WTC11 (cell line): ENCODE results near the gene SPECC1L. TPM values are rescaled to one million over a fixed set of nuclear protein-coding genes. Genes with fewer than 3 reads are reported as not detected.
"Not testable (repeated sequence)": the region's sequence is repeated elsewhere in the genome, so short reads cannot be mapped to it uniquely, and the experiment has no call there.

Source experiments
- ATAC-seq: fragments of 200-7000 bp; cut with Tn5 transposase; 2 replicates; pipeline ENCODE4 v1.10.0; 2021; ENCODE audit warnings: mild to moderate bottlenecking, moderate library complexity
- CTCF ChIA-PET: fragments of 300-600 bp; sonication (Branson Sonifier 250); formaldehyde crosslinking; loops from one replicate; lab custom pipeline; 2021; ENCODE audit warnings: antibody characterized with exemption; lab: Charles Lee
- POLR2A ChIA-PET: fragments of 350-600 bp; sonication (Branson Sonifier 250); formaldehyde crosslinking; loops from one replicate; lab custom pipeline; 2021; ENCODE audit warnings: antibody characterized with exemption; lab: Charles Lee
- DNase-seq: peaks from one replicate; pipeline ENCODE4 v3.0.0; 2021; ENCODE audit warnings: low spot score
- H3K27ac Mint-ChIP-seq: 2 replicates; pipeline ENCODE4 v1.8.0; 2021; ENCODE audit warnings: mixed read lengths
- H3K27me3 Mint-ChIP-seq: 2 replicates; pipeline ENCODE4 v1.8.0; 2021; ENCODE audit warnings: low read depth, mild to moderate bottlenecking, moderate library complexity, mixed read lengths
- H3K36me3 Mint-ChIP-seq: 2 replicates; pipeline ENCODE4 v1.8.0; 2021; ENCODE audit warnings: mixed read lengths
- H3K4me1 Mint-ChIP-seq: 2 replicates; pipeline ENCODE4 v1.8.0; 2022; ENCODE audit warnings: mixed read lengths
- H3K4me3 Mint-ChIP-seq: 2 replicates; pipeline ENCODE4 v1.8.0; 2021; ENCODE audit warnings: mild to moderate bottlenecking, moderate library complexity, mixed read lengths
- H3K9me3 Mint-ChIP-seq: 2 replicates; pipeline ENCODE4 v1.8.0; 2021; ENCODE audit warnings: mixed read lengths
- FOXK1 ChIP-seq: sonication (generic); formaldehyde crosslinking; IDR thresholded peaks from 2 replicates; pipeline ENCODE4 v1.8.0; 2022; ENCODE audit warnings: mild to moderate bottlenecking, moderate library complexity, missing genetic modification reagents
- PRDM15 ChIP-seq: sonication (generic); formaldehyde crosslinking; IDR thresholded peaks from 2 replicates; pipeline ENCODE4 v1.8.0; 2022; ENCODE audit warnings: missing genetic modification reagents
- SP1 ChIP-seq: sonication (generic); formaldehyde crosslinking; conservative IDR thresholded peaks from 2 replicates; pipeline ENCODE4 v1.8.1; 2022; ENCODE audit warnings: missing genetic modification reagents
- TCF7 ChIP-seq: sonication (generic); formaldehyde crosslinking; IDR thresholded peaks from 2 replicates; pipeline ENCODE4 v1.8.0; 2022; ENCODE audit warnings: mild to moderate bottlenecking, low read depth, missing genetic modification reagents, moderate library complexity
- TP53 ChIP-seq: sonication (generic); formaldehyde crosslinking; IDR thresholded peaks from 2 replicates; pipeline ENCODE4 v1.8.1; 2023; ENCODE audit warnings: mild to moderate bottlenecking, missing genetic modification reagents
- ZNF416 ChIP-seq: fragments of 250-450 bp; sonication (Bioruptor Pico); IDR thresholded peaks from 2 replicates; pipeline ENCODE4 v1.9.0; 2021; ENCODE audit warnings: mild to moderate bottlenecking, inconsistent platforms
- total RNA-seq: library from RNA; stranded (reverse); gene quantifications from 3 replicates; pipeline ENCODE4 v1.2.3, GENCODE V29; 2021

Gene SPECC1L
- total RNA-seq, 1 experiment from 2014 or later = 44.6 TPM

GRCh38 chr22:24247564-24248344 is 22.9 kb upstream of the SPECC1L start (continued):
- TF ChIP-seq PRDM15 (no peak), ZNF416 (CRISPR knock-in tag) (no peak), SP1 (peak; percentile 59; the same call in 1 of the 2 replicates), FOXK1 (CRISPR knock-in tag) (no peak), TP53 (CRISPR knock-in tag) (no peak), TCF7 (CRISPR knock-in tag) (no peak)

- H3K9me3 Mint-ChIP-seq, DNase-seq, H3K4me3 Mint-ChIP-seq, H3K27ac Mint-ChIP-seq, ATAC-seq, H3K27me3 Mint-ChIP-seq, H3K4me1 Mint-ChIP-seq, H3K36me3 Mint-ChIP-seq, POLR2A ChIA-PET: not testable (repeated sequence)
- CTCF ChIA-PET = interaction anchor here (2.0 kb wide), 1 partner anchor 59 kb away, joined by 62 read pairs; no protein-coding TSS in a partner anchor
Observed at GRCh38 chr22:24248611-24249010, 22.0 kb upstream of the SPECC1L start.

- ATAC-seq, H3K36me3 Mint-ChIP-seq, POLR2A ChIA-PET, H3K9me3 Mint-ChIP-seq, DNase-seq, H3K27ac Mint-ChIP-seq, H3K27me3 Mint-ChIP-seq, H3K4me1 Mint-ChIP-seq, CTCF ChIA-PET, H3K4me3 Mint-ChIP-seq: not testable (repeated sequence)
Observed at GRCh38 chr22:24249413-24249812, 21.2 kb upstream of the SPECC1L start.

GRCh38 chr22:24251286-24251685 is 19.3 kb upstream of the SPECC1L start:
- POLR2A ChIA-PET, ATAC-seq, DNase-seq, H3K27ac Mint-ChIP-seq, H3K9me3 Mint-ChIP-seq, H3K4me3 Mint-ChIP-seq, H3K4me1 Mint-ChIP-seq, H3K27me3 Mint-ChIP-seq, H3K36me3 Mint-ChIP-seq: not testable (repeated sequence)
- CTCF ChIA-PET = interaction anchor here (1.0 kb wide), 1 partner anchor 20 kb away, joined by 3 read pairs; no protein-coding TSS in a partner anchor

- H3K9me3 Mint-ChIP-seq, H3K4me1 Mint-ChIP-seq, H3K36me3 Mint-ChIP-seq, ATAC-seq, CTCF ChIA-PET, H3K4me3 Mint-ChIP-seq, DNase-seq, H3K27ac Mint-ChIP-seq, H3K27me3 Mint-ChIP-seq, POLR2A ChIA-PET: not testable (repeated sequence)
Observed at GRCh38 chr22:24253126-24253525, 17.5 kb upstream of the SPECC1L start.

- DNase-seq, H3K4me1 Mint-ChIP-seq, ATAC-seq, H3K27me3 Mint-ChIP-seq, H3K9me3 Mint-ChIP-seq, H3K27ac Mint-ChIP-seq, H3K36me3 Mint-ChIP-seq, H3K4me3 Mint-ChIP-seq, POLR2A ChIA-PET: not testable (repeated sequence)
- CTCF ChIA-PET = interaction anchor here (1.6 kb wide), 1 partner anchor 14 kb away, joined by 3 read pairs; no protein-coding TSS in a partner anchor
Observed at GRCh38 chr22:24256136-24256535, 14.5 kb upstream of the SPECC1L start.

- H3K4me1 Mint-ChIP-seq, H3K36me3 Mint-ChIP-seq, H3K4me3 Mint-ChIP-seq, DNase-seq, H3K27me3 Mint-ChIP-seq, ATAC-seq, H3K9me3 Mint-ChIP-seq, H3K27ac Mint-ChIP-seq, POLR2A ChIA-PET: not testable (repeated sequence)
- CTCF ChIA-PET = interaction anchor here (1.6 kb wide), 1 partner anchor 14 kb away, joined by 3 read pairs; no protein-coding TSS in a partner anchor
Observed at GRCh38 chr22:24256736-24257135, 13.9 kb upstream of the SPECC1L start.
